Stomach (tissue), 9 donors: ENCODE data around the gene NAIF1. TPM values are rescaled to one million over a fixed set of nuclear protein-coding genes. Genes with fewer than 3 reads are reported as not detected.
A peak's percentile ranks its signal among the peaks of the same experiment; 100 is the strongest.

ENCODE experiments used
- DNase-seq, 2 donors: peaks; one replicate each; pipeline versions ENCODE4 v3.0.0 to v3.0.0-alpha.2; 2013 to 2019
- H3K27ac ChIP-seq, 5 donors: fragments of 200-600 bp in 4 of 5; sonication (generic) in 4 of 5; one replicate each; pipeline ENCODE4 v1.5.1; 2013 to 2019; ENCODE audit warnings: mild to moderate bottlenecking in 1 of 5, moderate library complexity in 1 of 5
- H3K27me3 ChIP-seq, 3 donors: fragments of 200-600 bp; sonication (generic); one replicate each; pipeline ENCODE4 v1.5.1; 2017 to 2019; ENCODE audit warnings: mixed run types in 1 of 3
- H3K36me3 ChIP-seq, 4 donors: fragments of 200-600 bp; sonication (generic); 1 replicate in 3 of 4; 2 replicates in 1 of 4; pipeline ENCODE4 v1.5.1; 2016 to 2019
- H3K4me1 ChIP-seq, 4 donors: fragments of 200-600 bp; sonication (generic); one replicate each; pipeline ENCODE4 v1.5.1; 2016 to 2019
- H3K4me3 ChIP-seq, 4 donors: fragments of 200-600 bp; sonication (generic) in 3 of 4; one replicate each; pipeline ENCODE4 v1.5.1; 2016 to 2019; ENCODE audit warnings: mild to moderate bottlenecking in 1 of 4
- H3K9me3 ChIP-seq, 4 donors: fragments of 200-600 bp; sonication (generic); one replicate each; pipeline ENCODE4 v1.5.1; 2016 to 2019
- EP300 ChIP-seq: sonication (generic); formaldehyde crosslinking; IDR thresholded peaks from one replicate; pipeline ENCODE4 v1.6.1; 2017; ENCODE audit warnings: antibody characterized with exemption
- POLR2A ChIP-seq, 4 donors: fragments of 450-650 bp; IDR thresholded peaks; one replicate each; pipeline ENCODE4 v1.6.1; 2016; ENCODE audit warnings: antibody characterized with exemption in 4 of 4, control low read depth in 2 of 4, mild to moderate bottlenecking in 1 of 4, moderate library complexity in 1 of 4
- POLR2AphosphoS5 ChIP-seq, 3 donors: sonication (generic); formaldehyde crosslinking; IDR thresholded peaks; one replicate each; pipeline ENCODE4 v1.6.1; 2016; ENCODE audit warnings: antibody characterized with exemption in 3 of 3
- WGBS, 5 donors: extraction: QIAGEN DNeasy Blood & Tissue Kit in 3 of 5; methylation state at CpG; one replicate each; pipeline versions ENCODE4 v1.1.5 to v1.1.7; 2013 to 2018; 5-methylcytosine and 5-hydroxymethylcytosine counted together
- intact Hi-C: fragments of 100-400 bp; cut with DNase I; formaldehyde crosslinking; loops from one replicate; pipeline ENCODE4 v1.15.1; 2023; ENCODE audit warnings: low total_unique reads
- polyA plus RNA-seq, 3 donors: library from polyadenylated mRNA; stranded (reverse); fragments of 200-250 nt; gene quantifications; one replicate each; pipeline ENCODE4 v1.2.3, GENCODE V29; 2013
- total RNA-seq, 5 donors: library from RNA; depleted of rRNA; stranded (reverse); fragments of >200 nt; gene quantifications; one replicate each; pipeline versions ENCODE4 v1.1.0 to v1.2.3, GENCODE V29; 2014 to 2016
- TF ChIP-seq, protein P1 (sequence below), 7 experiments: fragments of 450-650 bp in 4 of 7; fragments of 200-600 bp in 3 of 7; sonication (generic) in 3 of 7; IDR thresholded peaks; one replicate each; pipeline ENCODE4 v1.5.1; 2016 to 2019; ENCODE audit warnings: antibody characterized with exemption in 7 of 7, control low read depth in 2 of 7, mild to moderate bottlenecking in 1 of 7
- donor health status: healthy with polysubstance abuse.
- donor health status: Bipolar disorder and iron deficiency.
- donor health status: healthy.

Gene NAIF1
- total and polyA plus RNA-seq, 8 donors = 1.8 to 40.3 (median 7.8) TPM

DNA sequence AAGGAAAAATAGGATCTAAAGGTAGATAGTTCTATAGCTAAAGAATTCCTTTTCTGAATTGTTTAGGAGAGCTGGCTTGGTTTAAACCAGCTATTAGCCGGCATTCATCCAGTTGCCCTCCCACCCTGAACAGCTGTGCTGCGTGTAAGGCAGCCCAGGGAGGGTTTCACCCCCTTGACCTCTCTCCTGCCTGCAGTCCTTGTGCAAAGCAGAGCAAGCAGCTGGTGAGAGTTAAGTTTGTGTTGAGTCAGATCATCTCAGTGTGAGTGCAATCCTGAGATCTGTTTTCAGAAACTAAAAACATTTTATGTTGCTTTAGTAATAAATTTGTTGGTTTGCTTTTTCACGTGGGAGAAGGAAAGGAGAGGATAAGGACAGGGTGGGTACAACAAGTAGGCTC is 13.9 kb upstream of the NAIF1 start:
- Histone ChIP-seq H3K4me1 (peaks cover 36 to 64% (median 52%) of the 10 kb centered on the region in 4 donors), H3K9me3 (no peaks in the 10 kb centered on the region), H3K27me3 (no peaks in the 10 kb centered on the region), H3K36me3 (no peaks in the 10 kb centered on the region), H3K27ac (peak overlapping the region; percentile 5 to 85 (median 71)), H3K4me3 (no peak overlapping the region)
- intact Hi-C loops = no loop called here
- DNase-seq = peak in 1 of 2 donors; percentile 83
- no peak for TF ChIP-seq POLR2A (IDR thresholded peaks at IDR 0.05)
- peak in 2 of 3 donors; percentile 16 to 60 for TF ChIP-seq POLR2AphosphoS5 (IDR thresholded peaks at IDR 0.05)
- TF ChIP-seq, protein P1, sequence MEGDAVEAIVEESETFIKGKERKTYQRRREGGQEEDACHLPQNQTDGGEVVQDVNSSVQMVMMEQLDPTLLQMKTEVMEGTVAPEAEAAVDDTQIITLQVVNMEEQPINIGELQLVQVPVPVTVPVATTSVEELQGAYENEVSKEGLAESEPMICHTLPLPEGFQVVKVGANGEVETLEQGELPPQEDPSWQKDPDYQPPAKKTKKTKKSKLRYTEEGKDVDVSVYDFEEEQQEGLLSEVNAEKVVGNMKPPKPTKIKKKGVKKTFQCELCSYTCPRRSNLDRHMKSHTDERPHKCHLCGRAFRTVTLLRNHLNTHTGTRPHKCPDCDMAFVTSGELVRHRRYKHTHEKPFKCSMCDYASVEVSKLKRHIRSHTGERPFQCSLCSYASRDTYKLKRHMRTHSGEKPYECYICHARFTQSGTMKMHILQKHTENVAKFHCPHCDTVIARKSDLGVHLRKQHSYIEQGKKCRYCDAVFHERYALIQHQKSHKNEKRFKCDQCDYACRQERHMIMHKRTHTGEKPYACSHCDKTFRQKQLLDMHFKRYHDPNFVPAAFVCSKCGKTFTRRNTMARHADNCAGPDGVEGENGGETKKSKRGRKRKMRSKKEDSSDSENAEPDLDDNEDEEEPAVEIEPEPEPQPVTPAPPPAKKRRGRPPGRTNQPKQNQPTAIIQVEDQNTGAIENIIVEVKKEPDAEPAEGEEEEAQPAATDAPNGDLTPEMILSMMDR (IDR thresholded peaks at IDR 0.05) = no peak
- no peak for TF ChIP-seq EP300
- WGBS, 5 donors = 32 to 55% (median 36%) methylated on average over 3 of the region's 3 CpGs

DNA sequence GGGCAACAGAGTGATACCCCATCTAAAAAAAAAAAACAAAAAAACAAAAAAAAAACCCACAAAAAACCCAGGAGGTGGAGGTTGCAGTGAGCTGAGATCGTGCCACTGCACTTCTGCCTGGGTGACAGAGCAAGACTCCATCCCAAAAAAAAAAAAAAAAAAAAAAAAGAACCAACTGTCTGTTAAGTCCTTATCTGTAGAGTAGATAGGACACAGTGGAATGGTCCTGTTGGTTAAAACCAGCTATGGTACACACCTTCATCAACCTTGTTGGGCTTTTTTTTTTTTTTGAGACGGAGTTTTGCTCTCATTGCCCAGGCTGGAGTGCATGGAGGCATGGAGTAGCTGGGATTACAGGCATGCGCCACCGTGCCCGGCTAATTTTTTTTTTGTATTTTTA is 13.1 kb upstream of the NAIF1 start:
- TF ChIP-seq POLR2AphosphoS5 (IDR thresholded peaks at IDR 0.05) (no peak), EP300 (no peak)
- WGBS, 5 donors = 88 to 95% (median 92%) methylated on average over 5 of the region's 5 CpGs
- H3K4me1 ChIP-seq = peaks cover 36 to 64% (median 52%) of the 10 kb centered on the region in 4 donors
- peak overlapping the region; percentile 41 to 85 (median 71) for H3K27ac ChIP-seq
- DNase-seq = no peak
- no peak overlapping the region for H3K4me3 ChIP-seq
- no peaks in the 10 kb centered on the region for H3K9me3 ChIP-seq
- intact Hi-C loops = no loop called here
- no peaks in the 10 kb centered on the region for H3K36me3 ChIP-seq
- no peaks in the 10 kb centered on the region for H3K27me3 ChIP-seq

DNA sequence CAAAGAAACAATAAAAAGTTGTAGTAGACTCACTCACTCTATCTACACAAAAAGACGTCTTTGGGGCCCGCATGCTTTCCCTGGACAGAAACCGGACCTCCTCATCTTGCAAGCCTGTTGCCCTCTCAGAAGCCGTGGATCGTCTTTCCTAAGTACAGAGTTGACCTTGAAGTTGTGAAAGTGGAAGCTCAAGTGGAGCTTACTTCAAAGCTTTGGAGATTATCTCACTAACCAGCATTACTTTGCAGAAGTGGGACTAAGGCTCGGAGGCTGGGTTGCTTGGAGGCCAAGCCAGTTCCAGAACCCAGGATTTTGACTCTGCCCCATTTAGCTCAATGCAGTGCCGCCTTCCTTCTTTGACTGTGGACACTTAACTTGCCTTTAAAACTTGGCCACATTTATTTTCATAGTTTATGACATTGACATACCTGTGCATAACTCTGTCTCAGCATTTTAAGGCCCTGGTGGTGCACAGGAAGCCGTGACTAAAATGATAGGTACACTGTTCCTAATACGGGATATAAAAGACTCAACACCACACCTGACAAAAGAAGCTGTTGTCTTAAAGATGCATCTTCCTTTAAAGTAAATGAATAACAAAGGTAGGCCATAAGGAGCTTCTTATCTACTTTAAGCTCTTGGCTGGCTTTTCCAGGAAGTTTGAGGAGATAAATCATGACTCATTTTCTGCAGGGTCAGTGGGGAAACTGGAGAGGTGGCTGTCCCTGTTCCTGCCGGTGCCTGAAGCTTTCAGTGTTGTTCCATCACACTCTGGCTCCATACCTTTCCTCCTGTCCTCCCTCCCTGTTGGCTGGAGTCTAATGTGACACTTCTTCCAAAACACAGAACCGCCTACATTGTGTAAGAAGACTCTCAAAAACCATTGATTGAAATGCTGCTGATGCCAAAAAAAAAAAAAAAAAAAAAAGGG is 11.6 kb upstream of the NAIF1 start:
- peaks cover 38 to 70% (median 60%) of the 10 kb centered on the region in 4 donors for H3K4me1 ChIP-seq
- no peaks in the 10 kb centered on the region for H3K36me3 ChIP-seq
- DNase-seq = peak; percentile 48 to 78
- TF ChIP-seq POLR2A (IDR thresholded peaks at IDR 0.05) (no peak), EP300 (no peak), POLR2AphosphoS5 (IDR thresholded peaks at IDR 0.05) (peak in 2 of 3 donors; percentile 14 to 60)
- TF ChIP-seq, protein P1 (IDR thresholded peaks at IDR 0.05) = no peak
- H3K27ac ChIP-seq = peak overlapping the region; percentile 59 to 85 (median 73)
- intact Hi-C loops = no loop called here
- WGBS, 5 donors = 35 to 47% (median 39%) methylated on average over 11 of the region's 11 CpGs
- H3K9me3 ChIP-seq = no peaks in the 10 kb centered on the region
- H3K4me3 ChIP-seq = no peak overlapping the region
- no peaks in the 10 kb centered on the region for H3K27me3 ChIP-seq

DNA sequence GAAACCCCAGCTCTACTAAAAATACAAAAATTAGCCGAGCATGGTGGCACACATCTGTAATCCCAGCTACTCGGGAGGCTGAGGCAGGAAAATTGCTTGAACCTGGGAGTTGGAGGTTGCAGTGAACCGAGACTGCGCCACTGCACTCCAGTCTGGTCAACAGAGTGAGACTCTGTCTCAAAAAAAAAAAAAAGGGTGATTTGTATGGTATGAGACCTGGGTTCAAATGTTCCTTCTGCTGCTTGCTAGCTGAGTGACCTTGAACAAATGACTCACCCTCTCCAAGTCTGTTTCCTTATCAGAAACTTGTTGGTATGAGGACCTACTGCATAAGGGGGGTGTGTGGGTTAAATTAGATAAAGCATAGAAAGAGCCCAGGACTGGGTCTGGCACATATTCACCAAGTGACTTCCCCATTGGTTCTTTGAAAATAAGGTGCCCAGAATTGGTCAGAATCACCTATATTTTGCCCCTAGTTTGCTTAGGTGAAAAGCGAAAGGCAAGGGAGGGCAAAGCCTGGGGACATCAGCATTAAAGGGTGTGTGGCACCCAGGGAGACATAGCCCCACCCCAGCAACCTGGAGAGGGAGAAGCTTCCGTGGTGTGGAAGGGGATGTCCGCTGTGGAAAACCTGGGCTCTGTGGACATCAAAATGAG is 10.9 kb upstream of the NAIF1 start:
- no peak overlapping the region for H3K4me3 ChIP-seq
- no peaks in the 10 kb centered on the region for H3K36me3 ChIP-seq
- H3K27ac ChIP-seq = peak overlapping the region; percentile 47 to 85 (median 73)
- 83 to 91% (median 87%) methylated on average over 7 of the region's 7 CpGs for WGBS, 5 donors
- peaks cover 46 to 77% (median 67%) of the 10 kb centered on the region in 4 donors for H3K4me1 ChIP-seq
- intact Hi-C loops = no loop called here
- no peak for TF ChIP-seq POLR2A (IDR thresholded peaks at IDR 0.05)
- peak in 1 of 3 donors; percentile 16 for TF ChIP-seq POLR2AphosphoS5 (IDR thresholded peaks at IDR 0.05)
- TF ChIP-seq, protein P1 (IDR thresholded peaks at IDR 0.05) = no peak
- no peak for TF ChIP-seq EP300
- H3K9me3 ChIP-seq = no peaks in the 10 kb centered on the region
- no peaks in the 10 kb centered on the region for H3K27me3 ChIP-seq
- no peak for DNase-seq
